Measurements from ENCODE around the gene RTP5. TPM values are rescaled to one million over a fixed set of nuclear protein-coding genes. Genes with fewer than 3 reads are reported as not detected.
"Not testable (repeated sequence)": the region's sequence is repeated elsewhere in the genome, so short reads cannot be mapped to it uniquely, and the experiment has no call there.

The RTP5 gene
- total RNA-seq, 1 donor: 1.1 TPM

GRCh38 chr2:241913703-241914102, 44.2 kb downstream of the RTP5 start:
- no peak for DNase-seq (ENCODE audit: low read depth in 2 of 3, low spot score in 2 of 3)

- DNase-seq (ENCODE audit: low read depth in 2 of 3, low spot score in 2 of 3): no peak
Measured at GRCh38 chr2:241914542-241914941, 45.0 kb downstream of the RTP5 start.

- DNase-seq (ENCODE audit: low read depth in 2 of 3, low spot score in 2 of 3): not testable (repeated sequence)
Measured at GRCh38 chr2:241921631-241922030, 52.1 kb downstream of the RTP5 start.

GRCh38 chr2:241922411-241922810, 52.9 kb downstream of the RTP5 start:
- DNase-seq (ENCODE audit: low read depth in 2 of 3, low spot score in 2 of 3): no peak

- not testable (repeated sequence) for DNase-seq (ENCODE audit: low read depth in 2 of 3, low spot score in 2 of 3)
Measured at GRCh38 chr2:241922816-241923601, 53.5 kb downstream of the RTP5 start.

Other genes starting within 250 kb of the RTP5 start
- gene THAP4, start 232.6 kb upstream of the RTP5 start, total RNA-seq: 49.8 TPM
- gene ATG4B, start 232.0 kb upstream of the RTP5 start, total RNA-seq: 93.2 TPM
- gene DTYMK, start 182.9 kb upstream of the RTP5 start, total RNA-seq: 10.0 TPM
- 43.9 TPM for gene ING5, start 167.7 kb upstream of the RTP5 start, total RNA-seq
- gene D2HGDH, start 135.1 kb upstream of the RTP5 start, total RNA-seq: 29.1 TPM
- gene GAL3ST2, start 92.9 kb upstream of the RTP5 start, total RNA-seq: 3.8 TPM
- 9.2 TPM for gene NEU4, start 60.5 kb upstream of the RTP5 start, total RNA-seq
- 0.27 TPM for gene PDCD1, start 10.8 kb upstream of the RTP5 start, total RNA-seq